Liver (tissue), 3 donors: ENCODE measurements around the gene RAI1.

Experiments
- CTCF ChIP-seq: fragments of 150-350 bp; IDR thresholded peaks from 2 replicates; pipeline ENCODE4 v1.5.1; 2017; ENCODE audit warnings: improper control_type of control experiment, low read depth, low read length; ENCODE audit not compliant: missing input control
- GABPA ChIP-seq, 2 donors: IDR thresholded peaks in 1 of 2; conservative IDR thresholded peaks in 1 of 2; 2 replicates each; pipeline ENCODE4 v1.6.1; 2016; ENCODE audit warnings: antibody characterized with exemption in 2 of 2, mild to moderate bottlenecking in 1 of 2, moderate library complexity in 1 of 2
- HNF4G ChIP-seq: IDR thresholded peaks from 2 replicates; pipeline ENCODE4 v1.6.1; 2016; ENCODE audit warnings: antibody characterized with exemption
- MAX ChIP-seq: IDR thresholded peaks from 2 replicates; pipeline ENCODE4 v1.6.1; 2016; ENCODE audit warnings: antibody characterized with exemption
- RAD21 ChIP-seq, 2 donors: IDR thresholded peaks; 2 replicates each; pipeline ENCODE4 v1.6.1; 2016; ENCODE audit warnings: antibody characterized with exemption in 2 of 2, mild to moderate bottlenecking in 2 of 2
- REST ChIP-seq: IDR thresholded peaks from 2 replicates; pipeline ENCODE4 v1.6.1; 2016; ENCODE audit warnings: antibody characterized with exemption, mild to moderate bottlenecking
- TAF1 ChIP-seq: conservative IDR thresholded peaks from 2 replicates; pipeline ENCODE4 v1.6.1; 2016; ENCODE audit warnings: antibody characterized with exemption, mild to moderate bottlenecking
- YY1 ChIP-seq: IDR thresholded peaks from 2 replicates; pipeline ENCODE4 v1.6.1; 2016; ENCODE audit warnings: antibody characterized with exemption, mild to moderate bottlenecking
- donor health status: healthy.
- donor health status: healthy.

- TF ChIP-seq CTCF = no peak
- no peak for TF ChIP-seq REST
- TF ChIP-seq TAF1 = no peak
- no peak for TF ChIP-seq MAX
- TF ChIP-seq YY1 = no peak
- TF ChIP-seq HNF4G = no peak
- TF ChIP-seq GABPA (IDR thresholded peaks at IDR 0.05 in 1 of 2, conservative IDR thresholded peaks at IDR 0.05 in 1 of 2) = no peak
- no peak for TF ChIP-seq RAD21 (IDR thresholded peaks at IDR 0.05)
These were observed 113.1 kb downstream of the RAI1 start for GRCh38 chr17:17794382-17794781.
